GM19455 (cell line): ENCODE data around the gene GGACT.
"Not testable (repeated sequence)": the region's sequence is repeated elsewhere in the genome, so short reads cannot be mapped to it uniquely, and the experiment has no call there.

Experiments used
- ATAC-seq: cut with Tn5 transposase; IDR thresholded peaks from one replicate; pipeline ENCODE4 v1.9.1; 2021; ENCODE audit not compliant: unreplicated experiment

GGACT gene

DNA sequence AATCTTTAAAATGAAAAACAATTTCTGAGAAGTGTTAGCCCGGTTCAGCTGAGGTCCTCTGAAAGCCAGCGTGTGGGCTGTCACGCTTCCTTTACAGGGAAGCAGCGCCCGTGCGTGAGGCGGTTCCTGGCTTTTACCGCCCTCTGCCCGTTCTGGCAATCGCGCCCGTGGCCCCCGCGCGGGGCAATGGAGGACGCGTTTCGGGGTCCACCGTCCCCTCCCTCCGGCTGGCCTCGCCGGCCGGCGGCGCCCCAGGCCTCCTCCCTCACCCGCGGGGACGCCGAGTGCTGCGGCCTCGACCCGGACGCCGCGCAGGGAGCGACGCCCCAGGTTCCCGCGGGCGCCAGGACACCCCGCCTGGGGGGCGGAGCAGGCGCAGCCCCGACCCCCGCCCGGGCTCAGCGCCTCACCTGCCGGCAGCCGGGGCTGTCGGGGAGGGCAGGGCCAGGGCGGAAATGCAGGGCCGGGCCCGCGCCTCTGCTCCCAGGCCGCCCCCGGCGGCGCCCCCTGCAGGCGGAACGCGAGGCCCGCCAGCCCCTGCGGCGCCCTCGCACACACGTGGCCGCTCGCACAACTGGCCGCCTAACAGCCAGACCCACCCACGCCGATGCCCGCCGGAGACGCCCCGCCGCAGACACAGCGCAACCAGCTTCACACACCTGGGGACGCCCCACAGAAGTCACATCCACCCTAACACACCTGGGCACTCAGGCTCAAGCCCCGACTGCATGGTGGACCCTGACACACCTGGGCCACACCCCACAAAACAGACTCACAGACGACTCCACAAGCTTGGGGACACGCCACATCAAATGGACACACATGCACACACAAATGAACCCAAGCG lies at the start of gene GGACT:
Gene GGACT (minus strand): TSS at position 459 of the 847 bp plus-strand sequence. CDS start 56,198 bp downstream, outside the sequence.
- peak; percentile 98 for ATAC-seq

DNA sequence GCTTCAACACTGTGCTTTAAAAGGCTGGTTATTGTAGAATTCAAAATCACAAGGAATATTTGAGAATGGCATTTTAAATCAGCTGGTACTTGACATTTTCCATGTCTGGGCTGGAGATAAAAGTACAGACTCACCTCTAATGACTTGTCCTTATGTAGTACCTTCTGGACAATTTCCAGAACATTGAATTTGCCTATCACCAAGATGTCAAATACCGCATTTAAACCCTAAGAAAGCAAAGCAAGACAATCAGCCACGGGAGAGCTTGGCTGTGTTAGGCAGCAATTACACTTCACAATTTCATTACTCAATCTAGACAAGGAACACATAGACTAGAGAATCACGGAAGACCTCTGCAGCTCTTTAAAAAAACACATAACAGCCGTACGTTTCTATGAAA lies 49.2 kb upstream of the GGACT start:
- ATAC-seq = no peak

DNA sequence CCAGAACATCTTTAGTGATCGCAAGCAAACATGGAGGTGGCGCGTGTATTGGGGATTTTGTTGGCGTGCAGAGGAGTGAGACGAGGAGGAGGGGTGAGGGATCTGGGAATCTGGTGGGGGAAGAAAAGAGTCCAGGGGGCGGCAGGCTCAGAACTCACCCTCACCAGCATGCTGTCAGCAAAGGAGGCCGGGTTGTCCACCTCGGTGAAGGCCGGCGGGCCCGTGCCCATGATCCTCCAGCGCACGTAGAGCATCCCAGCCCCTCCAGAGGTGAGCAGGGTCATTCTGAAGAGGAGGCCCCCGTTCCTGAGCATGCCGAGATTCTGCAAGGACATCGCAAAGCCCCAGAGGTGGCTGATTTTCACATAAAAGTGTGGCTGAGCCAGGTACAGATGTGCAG lies 48.8 kb upstream of the GGACT start:
- ATAC-seq = no peak

GRCh38 chr13:100636441-100636840 lies 47.9 kb upstream of the GGACT start:
- no peak for ATAC-seq

- no peak for ATAC-seq
Measured at GRCh38 chr13:100636004-100636403, 47.4 kb upstream of the GGACT start.

- no peak for ATAC-seq
Measured at GRCh38 chr13:100634696-100635095, 46.1 kb upstream of the GGACT start.

GRCh38 chr13:100633461-100633860 lies 44.9 kb upstream of the GGACT start:
- no peak for ATAC-seq

DNA sequence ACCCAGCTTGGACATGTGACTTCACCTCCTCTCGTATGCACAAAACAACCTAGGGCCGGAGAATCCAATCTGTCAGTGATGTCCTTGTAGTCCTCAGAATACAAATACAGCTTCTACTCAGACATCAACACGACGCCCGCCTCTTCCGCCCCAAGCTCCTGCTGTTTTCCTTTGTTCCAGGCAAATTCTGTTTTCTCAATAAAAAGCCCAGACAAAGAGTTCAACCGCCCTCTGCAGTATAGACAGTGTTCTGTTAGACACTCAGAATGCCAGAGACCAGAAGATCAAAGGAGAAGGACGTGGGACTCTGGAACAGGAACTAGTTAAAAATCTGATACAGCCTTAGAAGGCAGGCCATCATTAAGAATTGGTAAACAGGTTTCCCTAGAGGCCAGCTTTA lies 42.0 kb upstream of the GGACT start:
- ATAC-seq = no peak

- no peak for ATAC-seq
Measured at GRCh38 chr13:100627120-100627519, 38.5 kb upstream of the GGACT start.

GRCh38 chr13:100625447-100625846 lies 36.9 kb upstream of the GGACT start:
- no peak for ATAC-seq

DNA sequence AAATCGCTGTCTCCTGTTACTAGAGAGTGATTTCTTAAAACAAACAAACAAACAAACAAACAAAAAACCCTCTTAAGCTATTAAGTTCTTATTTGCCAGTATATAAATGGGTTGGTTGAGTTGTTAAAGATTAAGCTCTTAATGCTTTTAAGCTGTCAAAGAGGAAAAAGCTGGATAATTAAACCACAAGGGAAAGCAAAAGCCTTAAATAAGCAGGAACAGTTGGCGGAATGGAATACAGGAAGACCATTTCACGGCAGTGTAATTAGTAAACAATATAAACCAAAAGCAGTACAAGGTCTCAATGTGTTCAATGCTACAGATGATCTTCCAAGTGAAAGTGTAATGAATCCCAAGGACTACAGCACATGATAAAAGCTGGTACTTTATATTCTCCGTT lies 32.2 kb upstream of the GGACT start:
- ATAC-seq = no peak

GRCh38 chr13:100619940-100620339 lies 31.4 kb upstream of the GGACT start:
- ATAC-seq = no peak

GRCh38 chr13:100618897-100619296 lies 30.3 kb upstream of the GGACT start:
- ATAC-seq = not testable (repeated sequence)

GRCh38 chr13:100613031-100613430 lies 24.4 kb upstream of the GGACT start:
- ATAC-seq = no peak

DNA sequence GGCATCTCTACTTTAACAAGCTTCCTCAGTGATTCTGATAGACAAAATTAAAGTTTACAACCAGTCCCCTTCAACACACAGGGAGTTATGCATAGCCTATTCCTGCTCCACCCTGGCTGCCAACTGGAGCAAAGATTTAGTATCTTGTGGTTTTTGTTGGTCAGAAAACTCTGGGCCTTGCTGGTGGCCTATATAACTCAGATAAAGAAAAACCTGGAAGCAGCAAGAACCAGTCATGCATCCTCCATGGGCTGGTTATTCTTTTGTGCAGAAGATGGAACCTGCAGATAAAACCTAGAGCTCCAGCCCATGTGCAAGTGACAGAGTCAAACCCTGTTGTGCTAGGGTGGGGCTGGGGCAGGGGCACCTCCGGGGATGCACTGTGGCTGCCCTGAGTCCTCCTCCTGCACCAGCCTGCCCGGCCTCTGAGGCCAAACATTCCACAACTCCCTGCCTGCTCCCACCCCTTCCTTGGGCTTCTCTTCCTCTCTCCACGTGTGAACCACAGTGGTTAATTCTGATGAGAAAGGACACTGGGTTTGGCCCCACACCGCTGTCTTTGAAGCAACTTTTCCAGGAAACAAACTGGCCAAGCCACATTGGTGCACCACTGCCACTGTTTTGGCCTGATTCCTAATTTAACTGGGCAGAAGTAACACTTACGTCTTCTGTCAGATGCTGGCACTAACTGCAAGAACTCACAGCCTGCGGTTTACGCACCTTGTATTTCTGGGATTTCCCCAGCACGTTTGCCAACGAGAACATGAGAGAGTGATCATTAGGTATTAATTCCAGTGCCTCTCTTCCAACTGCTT lies 23.3 kb upstream of the GGACT start:
- ATAC-seq = no peak

DNA sequence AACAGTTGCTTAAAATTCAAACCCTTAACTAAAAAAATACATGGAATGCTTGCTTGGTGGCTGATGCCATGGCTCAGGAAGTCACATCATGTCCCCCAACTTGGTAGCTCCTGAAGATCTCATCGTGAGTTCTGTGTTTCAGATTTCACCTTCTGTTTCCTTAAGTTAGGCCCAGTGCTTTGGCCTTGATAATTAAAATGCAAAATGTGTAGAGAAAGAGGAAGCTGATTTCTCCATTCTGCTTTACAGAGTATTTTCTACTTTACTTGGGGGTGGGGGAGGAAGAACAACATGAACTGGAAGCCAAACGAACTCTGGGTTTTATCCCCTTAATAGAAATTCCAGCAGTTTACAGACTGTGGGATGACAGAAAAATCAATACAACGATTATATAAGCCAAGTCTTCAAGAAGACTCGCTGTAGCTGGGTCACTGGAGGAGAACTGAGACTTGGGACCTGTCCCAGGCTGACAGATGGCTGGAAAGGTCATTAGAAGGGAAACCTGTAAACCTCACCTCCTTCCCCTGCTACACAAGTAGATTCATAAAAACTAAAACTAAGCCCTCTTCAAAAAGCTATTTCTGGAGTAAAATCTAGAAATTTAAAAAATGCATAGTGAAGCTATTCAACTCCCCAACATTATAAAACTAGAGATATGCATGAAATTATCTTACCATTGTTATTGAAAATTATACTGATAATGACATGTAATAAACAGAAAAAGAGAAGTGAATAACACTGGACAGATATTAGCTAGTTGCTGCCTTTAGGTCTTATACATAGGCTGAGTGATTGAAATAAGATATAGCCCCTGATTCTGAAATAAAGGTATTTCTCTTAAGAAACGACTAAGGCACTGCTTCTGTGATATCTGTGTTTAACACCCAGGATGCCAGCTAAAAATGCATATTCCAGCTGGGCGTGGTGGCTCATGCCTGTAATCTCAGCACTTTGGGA lies 22.1 kb upstream of the GGACT start:
- no peak for ATAC-seq

GRCh38 chr13:100608906-100609305 lies 20.3 kb upstream of the GGACT start:
- peak; percentile 72 for ATAC-seq

DNA sequence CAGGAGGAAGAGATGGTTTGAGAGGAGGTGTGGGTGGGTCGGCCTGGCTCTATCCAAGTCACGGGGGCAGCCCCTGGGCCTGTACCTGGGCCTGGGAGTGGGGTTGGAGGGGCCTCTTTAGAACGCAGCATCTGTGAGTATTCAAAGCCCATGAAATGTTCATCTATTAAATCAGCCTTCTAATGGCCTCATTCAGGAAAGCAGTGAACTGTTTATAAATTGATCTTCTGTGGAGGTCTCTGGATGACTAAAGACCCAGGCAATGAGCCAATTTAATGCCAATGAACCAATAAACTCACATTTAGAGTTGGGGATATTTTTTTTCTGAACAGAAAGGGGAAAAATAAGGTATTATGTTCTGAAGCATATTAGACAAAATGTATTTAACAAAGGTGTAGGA lies 19.9 kb upstream of the GGACT start:
- ATAC-seq = no peak

DNA sequence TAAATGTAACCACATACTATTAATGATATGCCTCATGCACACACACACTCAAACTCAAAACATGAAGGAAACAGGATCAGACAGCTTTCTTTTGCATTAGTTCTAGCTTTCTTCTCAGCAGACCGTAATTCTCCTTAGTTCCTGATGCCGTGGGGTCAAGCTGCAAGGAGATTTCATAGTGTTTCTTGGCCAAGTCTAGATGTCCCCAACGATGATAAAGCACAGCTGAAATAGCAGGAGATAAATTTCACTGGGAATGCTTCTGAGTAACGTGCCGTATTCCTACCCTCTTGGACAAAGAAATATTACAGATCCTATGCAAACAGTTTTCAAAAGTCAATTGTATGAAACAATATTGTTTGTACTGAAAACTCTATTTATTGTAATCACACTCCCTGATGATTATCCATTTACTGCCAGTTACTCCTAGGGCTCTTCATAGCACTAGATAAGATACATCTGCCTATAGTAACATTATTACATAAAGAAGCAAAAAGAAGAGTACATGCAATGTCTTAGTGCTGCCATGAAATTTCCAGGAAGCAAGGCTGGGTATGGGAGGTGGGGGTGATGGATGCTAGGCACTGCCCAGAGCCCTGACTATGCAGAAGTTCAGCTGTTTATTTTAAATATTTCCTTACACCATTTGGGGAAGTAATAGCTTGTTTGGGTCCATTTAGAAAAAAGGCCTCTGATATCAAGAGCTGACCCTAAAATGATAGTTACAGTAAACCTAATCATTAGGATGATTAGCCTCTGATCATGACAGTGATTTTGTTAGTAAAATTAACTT lies 16.5 kb upstream of the GGACT start:
- ATAC-seq = no peak

DNA sequence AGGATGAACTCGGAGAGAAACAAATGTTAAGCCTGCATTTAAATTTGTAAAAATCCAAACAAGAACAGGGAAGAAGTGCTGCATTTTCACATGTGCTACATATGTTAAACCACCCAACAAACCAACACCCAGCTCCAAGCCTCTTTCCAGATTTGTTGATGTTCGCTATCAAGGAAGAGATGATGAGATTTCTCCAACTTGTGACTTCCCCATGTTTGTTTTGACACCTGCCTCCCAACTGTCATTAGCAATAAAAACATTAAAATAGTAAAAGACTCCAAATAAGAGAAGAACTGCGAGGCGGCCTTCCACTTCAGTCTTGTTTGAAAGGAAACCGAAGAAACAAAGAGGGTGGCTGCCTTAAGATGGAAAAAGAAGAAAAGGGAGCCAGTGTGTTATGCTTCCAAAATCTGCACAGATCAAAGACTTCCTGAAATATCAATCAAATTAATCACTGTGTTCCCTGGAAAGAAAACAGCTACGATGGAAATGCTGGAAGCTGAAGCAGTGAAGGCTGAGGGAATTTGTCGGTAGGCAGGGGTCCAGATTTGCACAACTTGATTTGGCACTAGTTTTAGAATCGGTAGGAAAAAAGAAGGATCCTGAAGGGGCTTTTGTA lies 14.0 kb upstream of the GGACT start:
- ATAC-seq = no peak
